Body of pancreas (tissue), 4 donors: ENCODE results near the gene GTPBP1.

Experiments used
- CTCF ChIP-seq, 7 experiments: fragments of 450-650 bp in 4 of 7; fragments of 200-600 bp in 3 of 7; sonication (generic) in 3 of 7; IDR thresholded peaks; one replicate each; pipeline ENCODE4 v1.5.1; 2016 to 2019; ENCODE audit warnings: antibody characterized with exemption in 7 of 7
- POLR2A ChIP-seq, 3 donors: fragments of 450-650 bp; IDR thresholded peaks; one replicate each; pipeline ENCODE4 v1.6.1; 2016; ENCODE audit warnings: antibody characterized with exemption in 3 of 3, mild to moderate bottlenecking in 2 of 3

- TF ChIP-seq CTCF (IDR thresholded peaks at IDR 0.05) (no peak), POLR2A (IDR thresholded peaks at IDR 0.05) (no peak)
Observed at GRCh38 chr22:38729946-38730345, 24.2 kb downstream of the GTPBP1 start.
